Prostate gland (tissue), 2 donors: Measurements from ENCODE around the gene VPS54. TPM values are rescaled to one million over a fixed set of nuclear protein-coding genes. Genes with fewer than 3 reads are reported as not detected.

Experiments used
- DNase-seq: peaks from one replicate; pipeline ENCODE4 v3.0.0-alpha.2; 2019; ENCODE audit warnings: low spot score
- H3K27ac ChIP-seq, 2 donors: fragments of 200-600 bp; sonication (generic); 2 replicates each; pipeline ENCODE4 v1.5.1; 2017 to 2019
- H3K27me3 ChIP-seq: fragments of 200-600 bp; sonication (generic); replicated peaks from 2 replicates; pipeline ENCODE4 v1.5.1; 2019; ENCODE audit not compliant: insufficient read depth
- H3K36me3 ChIP-seq, 2 donors: fragments of 200-600 bp; sonication (generic); 1 replicate in 1 of 2; 2 replicates in 1 of 2; pipeline versions ENCODE4 v1.5.1 to v1.8.1; 2017 to 2019
- H3K4me1 ChIP-seq: fragments of 200-600 bp; sonication (generic); replicated peaks from 2 replicates; pipeline ENCODE4 v1.5.1; 2019
- H3K4me3 ChIP-seq, 2 donors: fragments of 200-600 bp; sonication (generic); 2 replicates each; pipeline ENCODE4 v1.5.1; 2017 to 2019
- H3K9me3 ChIP-seq: fragments of 200-600 bp; sonication (generic); 2 replicates; pipeline ENCODE4 v1.5.1; 2017
- CTCF ChIP-seq, 4 experiments: fragments of 200-600 bp in 2 of 4; fragments of 450-650 bp in 2 of 4; sonication (generic) in 2 of 4; IDR thresholded peaks; 1 replicate in 3 of 4; 2 replicates in 1 of 4; pipeline ENCODE4 v1.5.1; 2016 to 2019; ENCODE audit warnings: antibody characterized with exemption in 4 of 4, mild to moderate bottlenecking in 2 of 4, moderate library complexity in 2 of 4
- POLR2A ChIP-seq: fragments of 450-650 bp; IDR thresholded peaks from one replicate; pipeline ENCODE4 v1.6.1; 2016; ENCODE audit warnings: antibody characterized with exemption, mild to moderate bottlenecking
- POLR2AphosphoS5 ChIP-seq: sonication (generic); formaldehyde crosslinking; IDR thresholded peaks from one replicate; pipeline ENCODE4 v1.6.1; 2017; ENCODE audit warnings: antibody characterized with exemption
- WGBS: methylation state at CpG from one replicate; pipeline ENCODE4 v1.1.5; 2018; 5-methylcytosine and 5-hydroxymethylcytosine counted together
- intact Hi-C: fragments of 100-400 bp; cut with DNase I; formaldehyde crosslinking; loops from one replicate; pipeline ENCODE4 v1.14.2; 2022
- total RNA-seq, 2 donors: library from RNA; depleted of rRNA; stranded (reverse); fragments of >200 nt; gene quantifications; one replicate each; pipeline ENCODE4 v1.1.0, GENCODE V29; 2016

Gene VPS54
- total RNA-seq, 2 donors from 2014 or later: 33.5 to 41.1 TPM

GRCh38 chr2:63878486-63878885 is 140.7 kb downstream of the VPS54 start:
- no peak for DNase-seq
- 70% methylated on average over 1 of the region's 1 CpG for WGBS
- Histone ChIP-seq H3K4me3 (no peak overlapping the region), H3K27ac (no peak overlapping the region), H3K9me3 (no peaks in the 10 kb centered on the region), H3K4me1 (no peaks in the 10 kb centered on the region), H3K27me3 (no peaks in the 10 kb centered on the region), H3K36me3 (no peaks in the 10 kb centered on the region)
- no peak for TF ChIP-seq POLR2AphosphoS5
- TF ChIP-seq CTCF (IDR thresholded peaks at IDR 0.05): no peak
- intact Hi-C loops: no loop called here

GRCh38 chr2:63876311-63876710 is 142.9 kb downstream of the VPS54 start:
- Histone ChIP-seq H3K27me3 (no peaks in the 10 kb centered on the region), H3K4me1 (no peaks in the 10 kb centered on the region), H3K27ac (peak overlapping the region in 1 of 2 donors; percentile 13), H3K36me3 (no peaks in the 10 kb centered on the region), H3K4me3 (no peak overlapping the region), H3K9me3 (no peaks in the 10 kb centered on the region)
- intact Hi-C loops: no loop called here
- 58% methylated on average over 5 of the region's 5 CpGs for WGBS
- no peak for TF ChIP-seq POLR2AphosphoS5
- TF ChIP-seq POLR2A: no peak
- no peak for TF ChIP-seq CTCF (IDR thresholded peaks at IDR 0.05)
- DNase-seq: no peak

- H3K27ac ChIP-seq: peak overlapping the region in 1 of 2 donors; percentile 13
- no peak for TF ChIP-seq POLR2AphosphoS5
- TF ChIP-seq POLR2A: no peak
- TF ChIP-seq CTCF (IDR thresholded peaks at IDR 0.05): no peak
- no peaks in the 10 kb centered on the region for H3K36me3 ChIP-seq
- no peaks in the 10 kb centered on the region for H3K9me3 ChIP-seq
- no peaks in the 10 kb centered on the region for H3K4me1 ChIP-seq
- WGBS: 40% methylated on average over 3 of the region's 3 CpGs
- intact Hi-C loops: no loop called here
- H3K27me3 ChIP-seq: no peaks in the 10 kb centered on the region
- H3K4me3 ChIP-seq: no peak overlapping the region
- no peak for DNase-seq
Measured at GRCh38 chr2:63875559-63876245, 143.5 kb downstream of the VPS54 start.

- intact Hi-C loops: no loop called here
Measured at GRCh38 chr2:63875131-63875527, 144.1 kb downstream of the VPS54 start.

More at GRCh38 chr2:63875131-63875527, 144.1 kb downstream of the VPS54 start:
- DNase-seq: peak; percentile 12
- Histone ChIP-seq H3K27ac (peak overlapping the region in 1 of 2 donors; percentile 13), H3K36me3 (no peaks in the 10 kb centered on the region), H3K27me3 (no peaks in the 10 kb centered on the region), H3K9me3 (no peaks in the 10 kb centered on the region), H3K4me1 (no peaks in the 10 kb centered on the region), H3K4me3 (no peak overlapping the region)
- WGBS: 8% methylated on average over 1 of the region's 1 CpG
- TF ChIP-seq CTCF (IDR thresholded peaks at IDR 0.05) (no peak), POLR2AphosphoS5 (peak; percentile 23)
